ENCODE measurements around the gene MSMP.

MSMP gene

DNA sequence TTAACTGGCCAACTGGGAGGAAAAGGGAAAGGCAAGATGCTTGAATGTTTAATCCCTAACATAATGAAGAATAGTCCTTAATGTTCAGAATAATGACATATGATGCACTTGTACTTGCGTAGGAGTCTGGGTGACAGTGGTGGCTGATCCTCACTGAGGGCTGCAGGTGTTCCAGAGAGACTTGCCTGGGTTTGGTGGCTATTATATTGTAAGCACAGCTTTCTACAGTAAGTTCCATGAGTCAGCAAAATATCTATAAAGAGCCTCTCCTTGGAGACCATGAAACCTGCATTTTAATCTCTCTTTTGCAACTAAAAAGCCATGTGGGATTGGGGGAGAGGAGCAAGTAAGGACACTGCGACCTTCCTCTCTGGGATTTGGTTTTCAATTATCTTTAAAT, 35.5 kb upstream of the MSMP start:
- DNase-seq (ENCODE audit: low read depth) = no peak
- no peak overlapping the region for H3K4me3 ChIP-seq (ENCODE audit: control insufficient read depth, low read depth, low read length)
- TF ChIP-seq, protein P1, sequence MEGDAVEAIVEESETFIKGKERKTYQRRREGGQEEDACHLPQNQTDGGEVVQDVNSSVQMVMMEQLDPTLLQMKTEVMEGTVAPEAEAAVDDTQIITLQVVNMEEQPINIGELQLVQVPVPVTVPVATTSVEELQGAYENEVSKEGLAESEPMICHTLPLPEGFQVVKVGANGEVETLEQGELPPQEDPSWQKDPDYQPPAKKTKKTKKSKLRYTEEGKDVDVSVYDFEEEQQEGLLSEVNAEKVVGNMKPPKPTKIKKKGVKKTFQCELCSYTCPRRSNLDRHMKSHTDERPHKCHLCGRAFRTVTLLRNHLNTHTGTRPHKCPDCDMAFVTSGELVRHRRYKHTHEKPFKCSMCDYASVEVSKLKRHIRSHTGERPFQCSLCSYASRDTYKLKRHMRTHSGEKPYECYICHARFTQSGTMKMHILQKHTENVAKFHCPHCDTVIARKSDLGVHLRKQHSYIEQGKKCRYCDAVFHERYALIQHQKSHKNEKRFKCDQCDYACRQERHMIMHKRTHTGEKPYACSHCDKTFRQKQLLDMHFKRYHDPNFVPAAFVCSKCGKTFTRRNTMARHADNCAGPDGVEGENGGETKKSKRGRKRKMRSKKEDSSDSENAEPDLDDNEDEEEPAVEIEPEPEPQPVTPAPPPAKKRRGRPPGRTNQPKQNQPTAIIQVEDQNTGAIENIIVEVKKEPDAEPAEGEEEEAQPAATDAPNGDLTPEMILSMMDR (IDR thresholded peaks at IDR 0.05; ENCODE audit: control insufficient read depth, insufficient read depth, low read depth, low read length, missing control alignments) = no peak

DNA sequence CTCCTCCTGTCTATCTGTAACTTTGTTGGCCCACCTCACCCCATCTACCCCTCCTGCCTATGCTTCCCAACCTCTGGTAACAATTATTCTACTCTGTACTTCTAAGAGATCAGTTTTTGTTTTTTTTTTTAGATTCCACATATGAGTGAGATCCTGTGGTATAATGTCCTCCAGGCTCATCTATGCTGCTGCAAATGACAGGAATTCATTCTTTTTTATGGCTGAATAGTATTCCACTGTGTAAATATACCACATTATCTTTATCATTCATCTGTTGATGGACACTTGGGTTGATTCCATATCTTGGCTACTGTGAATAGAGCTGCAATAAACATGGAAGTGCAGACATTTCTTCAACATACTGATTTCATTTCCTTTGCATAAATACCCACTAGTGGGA, 29.3 kb upstream of the MSMP start:
- no peak overlapping the region for H3K4me3 ChIP-seq (ENCODE audit: control insufficient read depth, low read depth, low read length)
- TF ChIP-seq, protein P1 (IDR thresholded peaks at IDR 0.05; ENCODE audit: control insufficient read depth, insufficient read depth, low read depth, low read length, missing control alignments) = no peak
- no peak for DNase-seq (ENCODE audit: low read depth)

DNA sequence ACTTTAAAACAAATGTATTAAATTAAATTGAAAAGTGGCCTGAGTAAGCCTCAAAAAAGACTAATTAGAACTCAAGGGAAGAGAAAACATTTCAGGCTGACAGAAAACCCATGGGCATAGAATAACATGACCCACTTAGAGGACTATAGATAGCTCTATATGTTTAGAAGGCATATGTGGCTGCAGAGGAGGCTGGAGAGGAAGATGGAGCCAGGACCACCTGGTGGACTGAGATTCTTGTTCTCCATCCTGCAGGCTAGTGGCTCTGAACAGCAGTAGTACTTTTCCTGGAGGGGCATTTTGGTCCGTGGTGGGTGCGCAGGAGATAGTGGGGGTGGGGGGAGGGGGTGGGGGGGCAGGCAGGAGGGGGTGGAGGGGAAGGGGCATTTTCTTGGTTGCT, 27.0 kb upstream of the MSMP start:
- no peak for DNase-seq (ENCODE audit: low read depth)
- no peak overlapping the region for H3K4me3 ChIP-seq (ENCODE audit: control insufficient read depth, low read depth, low read length)
- TF ChIP-seq, protein P1 (IDR thresholded peaks at IDR 0.05; ENCODE audit: control insufficient read depth, insufficient read depth, low read depth, low read length, missing control alignments) = no peak

DNA sequence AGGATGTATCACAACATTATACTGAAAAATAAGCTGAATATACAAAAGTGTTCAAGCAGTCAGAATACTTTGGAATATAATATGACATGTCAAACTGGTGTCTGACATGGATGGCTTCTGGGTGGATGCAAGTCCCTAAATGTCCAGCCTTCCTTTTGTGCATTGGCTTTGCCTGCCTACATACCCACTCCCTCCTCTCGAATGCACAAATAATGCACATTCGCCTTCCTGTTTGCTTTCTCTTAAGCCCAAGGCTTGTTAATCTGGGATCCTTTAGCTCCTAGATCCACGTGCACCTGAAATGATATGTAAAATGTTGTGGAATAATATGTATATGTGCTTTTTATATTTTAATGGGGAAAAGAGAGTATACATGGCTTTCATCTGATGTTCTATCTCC, 24.4 kb upstream of the MSMP start:
- TF ChIP-seq, protein P1 (IDR thresholded peaks at IDR 0.05; ENCODE audit: control insufficient read depth, insufficient read depth, low read depth, low read length, missing control alignments) = no peak
- H3K4me3 ChIP-seq (ENCODE audit: control insufficient read depth, low read depth, low read length) = no peak overlapping the region
- no peak for DNase-seq (ENCODE audit: low read depth)

DNA sequence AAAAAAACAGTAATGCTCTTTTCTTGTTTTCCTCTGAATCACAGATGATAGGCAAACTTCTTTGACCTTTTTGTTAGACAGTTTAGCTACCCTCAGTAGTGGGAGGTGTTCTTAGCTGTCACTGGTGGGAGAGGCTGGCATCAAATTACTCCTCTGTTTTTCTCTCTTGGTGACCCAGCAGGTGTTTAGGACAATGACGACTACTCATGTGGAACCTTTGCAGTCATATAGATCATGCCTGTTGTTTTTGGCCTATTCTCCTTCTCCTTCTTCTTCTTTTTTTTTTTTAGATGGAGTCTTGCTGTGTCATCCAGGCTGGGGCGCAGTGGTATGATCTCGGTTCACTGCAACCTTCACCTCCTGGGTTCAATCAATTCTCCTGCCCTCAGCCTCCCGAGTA, 21.9 kb upstream of the MSMP start:
- TF ChIP-seq, protein P1 (IDR thresholded peaks at IDR 0.05; ENCODE audit: control insufficient read depth, insufficient read depth, low read depth, low read length, missing control alignments) = no peak
- no peak for DNase-seq (ENCODE audit: low read depth)

DNA sequence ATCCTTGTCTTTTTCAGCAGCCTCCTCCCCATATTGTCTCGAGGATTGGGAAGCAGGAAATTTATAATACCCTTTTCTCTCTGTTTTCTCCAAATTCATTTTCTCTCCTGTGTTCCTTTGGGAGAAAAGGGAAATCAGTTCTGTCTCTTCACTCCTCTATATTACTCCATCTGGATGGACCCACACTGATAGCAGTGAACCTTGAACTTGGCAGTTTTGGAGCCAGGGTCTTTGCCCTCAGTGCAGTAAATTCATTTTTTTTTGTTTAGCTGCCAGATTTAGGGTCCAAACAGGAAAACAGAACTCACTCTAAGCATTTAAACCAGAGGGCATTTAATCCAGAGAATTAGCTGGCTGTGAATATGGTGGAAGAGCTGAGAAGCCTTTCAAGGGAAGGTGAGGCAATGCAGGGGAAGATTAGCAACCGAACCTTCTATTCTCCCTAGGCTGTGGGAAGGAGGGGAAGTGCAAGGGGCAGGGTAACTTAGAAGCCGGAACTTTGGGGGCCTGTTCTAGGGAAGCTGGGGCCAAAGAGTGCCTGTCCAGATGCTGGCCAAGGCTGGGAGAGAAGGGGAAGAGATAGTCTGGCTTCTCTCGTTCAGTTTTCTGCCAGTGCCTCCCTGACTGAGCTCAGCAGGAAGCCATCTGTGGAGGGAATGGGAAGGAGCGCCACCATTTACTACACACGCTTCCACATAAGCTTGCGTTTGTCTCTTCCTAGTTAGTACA, 21.0 kb upstream of the MSMP start:
- H3K4me3 ChIP-seq (ENCODE audit: control insufficient read depth, low read depth, low read length) = no peak overlapping the region
- no peak for DNase-seq (ENCODE audit: low read depth)
- TF ChIP-seq, protein P1 (IDR thresholded peaks at IDR 0.05; ENCODE audit: control insufficient read depth, insufficient read depth, low read depth, low read length, missing control alignments) = no peak

More for the DNA sequence above, 21.9 kb upstream of the MSMP start:
- H3K4me3 ChIP-seq (ENCODE audit: control insufficient read depth, low read depth, low read length) = no peak overlapping the region

Measured in AG09309 (cell line).